Measurements from ENCODE around the gene FAM110D. TPM values are rescaled to one million over a fixed set of nuclear protein-coding genes. Genes with fewer than 3 reads are reported as not detected.

Gene FAM110D
- total and polyA plus RNA-seq, 2 donors (not counting 3 experiments of a cell fraction or from before 2014, with no cell fraction given), result 2.6 to 5.1 TPM

DNA sequence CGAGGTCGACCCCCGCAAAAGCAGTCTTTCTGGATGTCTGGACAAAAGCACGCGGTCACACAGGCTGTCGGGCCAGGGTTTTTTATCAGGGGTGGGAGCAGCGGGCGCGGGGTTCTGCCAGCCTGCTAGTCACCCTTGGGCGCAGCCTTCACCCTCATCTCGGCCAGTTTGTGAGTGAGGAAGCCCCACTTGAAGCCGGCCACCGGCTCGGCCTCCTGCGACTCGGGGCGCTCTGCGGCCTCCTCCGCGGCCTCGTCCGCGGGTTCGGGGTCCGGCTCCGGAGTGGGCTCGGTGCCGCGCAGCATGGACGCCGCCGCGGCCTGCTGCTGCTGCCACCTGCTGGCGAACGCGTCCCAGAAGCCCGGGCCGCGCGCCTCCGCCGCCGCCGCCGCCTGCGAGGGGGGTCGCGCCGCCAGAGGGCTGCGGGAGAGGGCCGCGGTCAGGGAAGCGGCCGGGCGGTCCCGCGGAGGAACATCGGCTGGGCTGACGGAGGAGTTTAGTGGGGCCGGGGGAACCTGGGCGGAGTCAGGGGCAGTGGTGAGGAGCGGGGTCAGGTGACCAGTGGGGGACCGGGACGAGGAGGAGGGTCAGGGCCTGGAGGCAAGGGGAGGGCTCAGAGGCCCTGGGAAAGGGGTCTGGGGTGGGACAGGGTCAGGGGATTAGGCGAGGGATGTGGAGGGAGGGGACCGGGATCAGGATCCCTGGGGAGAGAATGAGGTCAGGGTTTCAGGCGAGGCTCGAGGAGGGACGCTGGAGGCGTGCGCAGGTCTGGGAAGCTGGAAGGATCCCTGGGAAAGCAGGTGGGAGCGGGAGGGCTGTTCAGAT is 5.4 kb downstream of the FAM110D start:
- ChIA-PET CTCF (interaction anchor here (1.1 to 3.7 kb wide), 5 partner anchors 19 to 128 kb away, joined by 3 to 12 read pairs (median 6); partner anchors contain the start of gene CEP85), POLR2A (no interaction called here)
- BruUV-seq (replicated peaks), result no TSS peak
- Histone ChIP-seq H3K27ac (ENCODE audit: insufficient read depth, low read depth, low read length) (no peak overlapping the region), H3K36me3 (ENCODE audit: control insufficient read depth in 2 of 2, extremely low read depth in 1 of 2, insufficient read depth in 2 of 2, low read length in 2 of 2) (peaks cover 0 to 4% of the 10 kb centered on the region in 2 experiments), H3K4me3 (replicated peaks in 1 of 3; ENCODE audit: insufficient read depth in 1 of 3, low read depth in 1 of 3, low read length in 3 of 3) (peak overlapping the region in 1 of 3 experiments; percentile 23), H3K9ac (replicated peaks; ENCODE audit: extremely low read depth, insufficient read depth, low read length) (no peak overlapping the region), H3K79me2 (ENCODE audit: control insufficient read depth, insufficient read depth, low read length) (no peaks in the 10 kb centered on the region), H3K4me2 (ENCODE audit: insufficient read depth, low read length) (no peak overlapping the region), H3K9me1 (replicated peaks; ENCODE audit: control insufficient read depth, extremely low read depth, insufficient read depth, low read length) (no peaks in the 10 kb centered on the region), H2AFZ (ENCODE audit: low read depth, low read length) (peak overlapping the region; percentile 77), H4K20me1 (replicated peaks; ENCODE audit: control insufficient read depth, extremely low read depth, insufficient read depth, low read length) (no peaks in the 10 kb centered on the region), H3K4me1 (ENCODE audit: control insufficient read depth, extremely low read depth, insufficient read depth, low read length) (peaks cover 19% of the 10 kb centered on the region), H3K27me3 (ENCODE audit: control insufficient read depth in 2 of 2, insufficient read depth in 2 of 2, low read length in 2 of 2) (no peaks in the 10 kb centered on the region), H3K9me3 (replicated peaks; ENCODE audit: control insufficient read depth, insufficient read depth, low read length) (no peaks in the 10 kb centered on the region)
- FAIRE-seq (no peak), DNase-seq (ENCODE audit: low read depth, low spot score) (peak; percentile 38)
- dilution Hi-C loops (cut with MboI; ENCODE audit: extremely low pct_ligation_motif_present, low sequenced_read_pairs) (no loop called here), intact Hi-C loops (cut with micrococcal nuclease) (loop anchor here (1.0 kb wide), 2 partner anchors 59 to 128 kb away; no protein-coding TSS in a partner anchor)
- TF ChIP-seq, protein P1, sequence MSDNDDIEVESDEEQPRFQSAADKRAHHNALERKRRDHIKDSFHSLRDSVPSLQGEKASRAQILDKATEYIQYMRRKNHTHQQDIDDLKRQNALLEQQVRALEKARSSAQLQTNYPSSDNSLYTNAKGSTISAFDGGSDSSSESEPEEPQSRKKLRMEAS (IDR thresholded peaks at IDR 0.05; ENCODE audit: insufficient read depth, insufficient read length), result no peak
- TF ChIP-seq, protein P2, sequence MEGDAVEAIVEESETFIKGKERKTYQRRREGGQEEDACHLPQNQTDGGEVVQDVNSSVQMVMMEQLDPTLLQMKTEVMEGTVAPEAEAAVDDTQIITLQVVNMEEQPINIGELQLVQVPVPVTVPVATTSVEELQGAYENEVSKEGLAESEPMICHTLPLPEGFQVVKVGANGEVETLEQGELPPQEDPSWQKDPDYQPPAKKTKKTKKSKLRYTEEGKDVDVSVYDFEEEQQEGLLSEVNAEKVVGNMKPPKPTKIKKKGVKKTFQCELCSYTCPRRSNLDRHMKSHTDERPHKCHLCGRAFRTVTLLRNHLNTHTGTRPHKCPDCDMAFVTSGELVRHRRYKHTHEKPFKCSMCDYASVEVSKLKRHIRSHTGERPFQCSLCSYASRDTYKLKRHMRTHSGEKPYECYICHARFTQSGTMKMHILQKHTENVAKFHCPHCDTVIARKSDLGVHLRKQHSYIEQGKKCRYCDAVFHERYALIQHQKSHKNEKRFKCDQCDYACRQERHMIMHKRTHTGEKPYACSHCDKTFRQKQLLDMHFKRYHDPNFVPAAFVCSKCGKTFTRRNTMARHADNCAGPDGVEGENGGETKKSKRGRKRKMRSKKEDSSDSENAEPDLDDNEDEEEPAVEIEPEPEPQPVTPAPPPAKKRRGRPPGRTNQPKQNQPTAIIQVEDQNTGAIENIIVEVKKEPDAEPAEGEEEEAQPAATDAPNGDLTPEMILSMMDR (IDR thresholded peaks at IDR 0.05; ENCODE audit: extremely low read depth in 1 of 2, insufficient read depth in 1 of 2, low read depth in 1 of 2, low read length in 2 of 2), result peak; percentile 58 to 88

All from endothelial cell of umbilical vein (primary cell).